ENCODE results near the gene RASGRP2.

RASGRP2 gene

DNA sequence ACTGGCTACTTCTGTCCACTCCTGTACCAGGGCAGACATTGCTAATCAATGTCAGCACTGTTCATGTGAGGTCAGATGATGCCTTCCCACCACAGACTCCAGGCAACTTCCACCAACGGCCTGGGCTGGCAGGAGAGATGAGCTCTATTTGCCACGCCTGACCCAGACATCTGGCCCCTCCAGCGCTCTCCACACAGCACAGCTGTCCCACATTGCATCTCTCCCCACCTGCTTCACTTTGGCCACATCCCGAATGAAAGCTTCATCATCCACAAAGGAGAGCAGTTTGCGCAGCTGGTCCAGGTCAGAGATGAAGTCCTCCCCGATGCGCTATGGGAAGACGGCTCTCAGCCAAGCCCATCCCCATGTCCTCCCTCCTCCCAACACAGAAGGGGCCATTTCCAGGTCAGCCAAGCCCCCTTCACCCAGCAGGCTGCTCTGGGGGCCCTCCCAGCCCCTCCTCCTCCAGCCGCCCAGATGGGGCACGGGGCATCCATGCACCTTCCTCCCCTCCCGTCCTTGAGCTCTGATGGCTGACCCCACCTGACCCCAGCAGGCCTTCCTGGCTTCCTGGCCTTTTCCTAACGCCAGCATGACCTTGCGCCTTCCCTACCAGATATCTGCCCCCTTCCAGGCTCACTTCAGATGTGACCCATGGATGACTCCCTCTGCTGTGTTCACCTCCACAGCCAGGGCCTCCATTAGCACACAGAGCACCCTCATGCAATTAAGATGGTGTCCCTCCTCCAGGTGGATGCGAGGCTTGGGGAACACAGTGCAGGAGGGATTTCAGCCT, 8.4 kb upstream of the RASGRP2 start:
- Histone ChIP-seq H3K27me3 (ENCODE audit: control insufficient read depth, insufficient read depth, low read length) (no peaks in the 10 kb centered on the region), H3K4me2 (ENCODE audit: low read length) (no peak overlapping the region), H3K9me3 (replicated peaks; ENCODE audit: low read length) (no peaks in the 10 kb centered on the region), H3K36me3 (ENCODE audit: insufficient read depth, low read length) (no peaks in the 10 kb centered on the region), H3K9ac (ENCODE audit: low read depth, low read length) (no peak overlapping the region), H3K4me1 (ENCODE audit: control insufficient read depth, insufficient read depth, low read length) (no peaks in the 10 kb centered on the region), H3K4me3 (ENCODE audit: low read length) (no peak overlapping the region)

- no peaks in the 10 kb centered on the region for H3K4me1 ChIP-seq (ENCODE audit: control insufficient read depth, insufficient read depth, low read length)
- no peaks in the 10 kb centered on the region for H3K36me3 ChIP-seq (ENCODE audit: insufficient read depth, low read length)
- H3K4me2 ChIP-seq (ENCODE audit: low read length), result no peak overlapping the region
- H3K9ac ChIP-seq (ENCODE audit: low read depth, low read length), result no peak overlapping the region
- no peaks in the 10 kb centered on the region for H3K9me3 ChIP-seq (replicated peaks; ENCODE audit: low read length)
- H3K27me3 ChIP-seq (ENCODE audit: control insufficient read depth, insufficient read depth, low read length), result no peaks in the 10 kb centered on the region
- no peak overlapping the region for H3K4me3 ChIP-seq (ENCODE audit: low read length)
These were observed 7.6 kb upstream of the RASGRP2 start for GRCh38 chr11:64751580-64751979.

GRCh38 chr11:64751136-64751535, 7.2 kb upstream of the RASGRP2 start:
- H3K36me3 ChIP-seq (ENCODE audit: insufficient read depth, low read length), result no peaks in the 10 kb centered on the region
- H3K9me3 ChIP-seq (replicated peaks; ENCODE audit: low read length), result no peaks in the 10 kb centered on the region
- no peaks in the 10 kb centered on the region for H3K27me3 ChIP-seq (ENCODE audit: control insufficient read depth, insufficient read depth, low read length)
- no peak overlapping the region for H3K4me2 ChIP-seq (ENCODE audit: low read length)
- H3K4me1 ChIP-seq (ENCODE audit: control insufficient read depth, insufficient read depth, low read length), result no peaks in the 10 kb centered on the region
- H3K9ac ChIP-seq (ENCODE audit: low read depth, low read length), result no peak overlapping the region
- H3K4me3 ChIP-seq (ENCODE audit: low read length), result no peak overlapping the region

DNA sequence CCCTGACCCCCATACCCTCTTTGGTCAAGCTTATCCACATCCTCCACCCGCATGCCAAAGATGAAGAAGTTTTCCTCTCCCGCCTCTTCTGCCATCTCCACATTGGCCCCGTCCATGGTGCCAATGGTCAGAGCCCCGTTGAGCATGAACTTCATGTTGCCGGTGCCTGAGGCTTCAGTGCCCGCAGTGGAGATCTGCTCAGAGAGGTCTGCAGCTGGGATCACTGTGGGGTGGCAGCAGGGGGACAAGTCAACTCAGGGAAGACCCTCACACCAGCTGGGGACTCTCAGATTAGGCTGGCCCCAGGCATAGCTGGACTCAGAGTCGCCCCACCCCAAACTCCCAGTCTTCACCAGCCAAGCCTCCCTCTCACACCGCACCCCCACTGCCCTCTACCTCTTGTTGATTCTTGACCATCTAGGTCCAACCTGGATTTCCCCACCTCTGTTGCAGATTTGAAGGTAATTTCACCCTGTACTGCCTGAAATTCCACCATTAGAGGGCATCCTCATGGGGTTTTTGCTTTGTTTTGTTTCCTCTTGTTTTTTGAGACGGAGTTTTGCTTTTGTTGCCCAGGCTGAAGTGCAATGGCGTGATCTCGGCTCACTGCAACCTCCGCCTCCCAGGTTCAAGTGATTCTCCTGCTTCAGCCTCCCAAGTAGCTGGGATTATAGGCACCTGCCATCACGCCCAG, 6.6 kb upstream of the RASGRP2 start:
- Histone ChIP-seq H3K9me3 (replicated peaks; ENCODE audit: low read length) (no peaks in the 10 kb centered on the region), H3K4me2 (ENCODE audit: low read length) (no peak overlapping the region), H3K4me3 (ENCODE audit: low read length) (no peak overlapping the region), H3K36me3 (ENCODE audit: insufficient read depth, low read length) (no peaks in the 10 kb centered on the region), H3K27me3 (ENCODE audit: control insufficient read depth, insufficient read depth, low read length) (peaks cover 3% of the 10 kb centered on the region), H3K4me1 (ENCODE audit: control insufficient read depth, insufficient read depth, low read length) (peaks cover 4% of the 10 kb centered on the region), H3K9ac (ENCODE audit: low read depth, low read length) (no peak overlapping the region)

DNA sequence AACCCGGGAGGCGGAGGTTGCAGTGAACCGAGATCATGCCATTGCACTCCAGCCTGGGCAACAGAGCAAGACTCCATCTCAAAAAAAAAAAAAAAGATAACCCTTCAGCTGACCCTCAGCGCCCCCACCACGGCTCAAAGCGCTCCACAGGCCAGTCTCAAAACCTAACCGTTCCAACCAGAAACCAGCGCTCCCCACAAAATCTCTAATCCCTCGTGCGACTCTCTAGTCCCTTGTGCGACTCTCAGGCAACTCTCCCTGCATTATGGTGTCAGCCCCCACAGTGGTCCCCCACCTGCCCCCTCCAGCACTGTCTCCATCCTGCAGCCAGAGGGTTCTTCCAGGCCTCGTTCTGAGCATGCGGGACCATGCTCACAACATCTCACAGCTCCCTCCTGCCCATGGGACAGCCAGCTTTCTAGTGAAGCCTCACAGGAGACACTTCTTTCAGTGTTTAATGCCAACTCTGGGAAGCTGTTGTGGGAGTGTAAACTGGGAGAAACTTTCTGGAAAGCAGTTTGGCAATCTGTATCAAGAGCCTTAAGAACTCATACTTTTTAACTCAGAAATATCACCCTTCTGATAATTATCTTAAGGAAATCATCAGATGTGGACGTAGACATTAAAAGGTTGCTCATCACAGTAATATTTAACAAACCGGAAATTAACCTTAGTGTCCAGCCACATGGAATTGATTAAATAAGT, 4.2 kb upstream of the RASGRP2 start:
- Histone ChIP-seq H3K36me3 (ENCODE audit: insufficient read depth, low read length) (no peaks in the 10 kb centered on the region), H3K27me3 (ENCODE audit: control insufficient read depth, insufficient read depth, low read length) (peaks cover 20% of the 10 kb centered on the region), H3K4me1 (ENCODE audit: control insufficient read depth, insufficient read depth, low read length) (peaks cover 22% of the 10 kb centered on the region), H3K9ac (ENCODE audit: low read depth, low read length) (no peak overlapping the region), H3K4me3 (ENCODE audit: low read length) (no peak overlapping the region), H3K9me3 (replicated peaks; ENCODE audit: low read length) (no peaks in the 10 kb centered on the region), H3K4me2 (ENCODE audit: low read length) (no peak overlapping the region)

DNA sequence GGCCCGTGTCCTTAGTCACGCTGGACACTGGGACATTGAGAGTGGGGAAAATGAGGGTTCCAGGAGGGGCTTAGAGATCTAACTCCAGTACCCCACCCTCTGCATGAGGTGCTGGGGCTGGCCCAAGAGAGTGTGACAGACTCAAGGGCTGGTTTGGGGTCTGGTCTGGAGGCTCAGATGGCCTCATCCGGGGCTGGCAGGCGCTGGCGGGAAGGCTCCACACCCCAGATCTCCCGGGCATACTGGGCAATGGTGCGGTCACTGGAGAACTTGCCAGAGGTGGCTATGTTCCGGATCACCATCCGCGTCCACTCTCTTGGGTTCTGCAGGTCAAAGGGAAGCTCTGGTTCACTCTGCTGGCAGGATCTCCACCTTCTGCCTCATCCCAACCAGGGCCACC, 2.5 kb upstream of the RASGRP2 start:
- Histone ChIP-seq H3K4me3 (ENCODE audit: low read length) (no peak overlapping the region), H3K9ac (ENCODE audit: low read depth, low read length) (no peak overlapping the region), H3K36me3 (ENCODE audit: insufficient read depth, low read length) (no peaks in the 10 kb centered on the region), H3K9me3 (replicated peaks; ENCODE audit: low read length) (no peaks in the 10 kb centered on the region), H3K4me1 (ENCODE audit: control insufficient read depth, insufficient read depth, low read length) (peaks cover 31% of the 10 kb centered on the region), H3K4me2 (ENCODE audit: low read length) (no peak overlapping the region), H3K27me3 (ENCODE audit: control insufficient read depth, insufficient read depth, low read length) (peaks cover 33% of the 10 kb centered on the region)

DNA sequence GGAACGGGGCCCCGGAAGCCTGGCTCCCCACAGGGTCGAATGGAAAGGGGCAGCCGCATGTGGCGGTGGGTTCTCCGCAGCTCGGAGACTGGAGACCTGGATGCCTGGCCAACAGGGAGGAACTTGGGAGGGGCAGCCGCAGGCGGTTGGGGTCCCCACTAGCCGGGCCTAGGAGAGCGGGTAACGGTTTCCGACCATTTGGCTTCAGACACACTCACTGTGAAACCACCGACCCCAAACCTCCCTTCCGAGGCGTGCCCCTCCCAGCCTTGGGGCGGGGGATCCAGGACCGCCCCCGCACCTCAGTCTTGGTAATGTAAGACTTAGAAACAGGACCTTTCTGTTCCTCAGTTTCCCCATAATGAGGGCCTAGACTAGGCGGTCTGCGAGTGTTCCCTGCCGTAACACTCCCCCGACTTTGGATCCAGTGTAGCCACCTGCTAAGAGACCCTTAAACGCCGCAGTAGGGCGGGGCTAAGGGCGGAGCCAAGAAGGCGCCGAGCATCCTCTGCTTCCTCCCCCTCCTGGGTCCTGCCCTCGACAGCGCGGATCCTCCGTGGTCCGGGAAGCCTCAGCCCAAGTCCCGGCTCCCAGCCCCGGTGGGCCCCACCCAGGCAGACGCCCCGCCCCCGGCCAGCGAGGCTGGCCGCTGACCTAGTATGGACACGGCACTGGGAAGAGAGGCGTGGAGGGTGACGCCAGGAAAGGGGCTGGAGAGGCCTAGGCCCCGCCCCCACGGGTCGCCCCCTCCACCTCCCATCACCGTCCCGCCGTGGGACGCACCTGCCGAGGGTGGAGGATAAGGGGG, 1.8 kb upstream of the RASGRP2 start:
- Histone ChIP-seq H3K9me3 (replicated peaks; ENCODE audit: low read length) (no peaks in the 10 kb centered on the region), H3K9ac (ENCODE audit: low read depth, low read length) (no peak overlapping the region), H3K4me2 (ENCODE audit: low read length) (peak overlapping the region; percentile 74), H3K36me3 (ENCODE audit: insufficient read depth, low read length) (no peaks in the 10 kb centered on the region), H3K4me1 (ENCODE audit: control insufficient read depth, insufficient read depth, low read length) (peaks cover 31% of the 10 kb centered on the region), H3K4me3 (ENCODE audit: low read length) (peak overlapping the region; percentile 32), H3K27me3 (ENCODE audit: control insufficient read depth, insufficient read depth, low read length) (peaks cover 35% of the 10 kb centered on the region)

- H3K4me2 ChIP-seq (ENCODE audit: low read length), result peak overlapping the region; percentile 74
- peaks cover 40% of the 10 kb centered on the region for H3K27me3 ChIP-seq (ENCODE audit: control insufficient read depth, insufficient read depth, low read length)
- no peaks in the 10 kb centered on the region for H3K36me3 ChIP-seq (ENCODE audit: insufficient read depth, low read length)
- no peaks in the 10 kb centered on the region for H3K9me3 ChIP-seq (replicated peaks; ENCODE audit: low read length)
- H3K4me3 ChIP-seq (ENCODE audit: low read length), result peak overlapping the region; percentile 32
- H3K4me1 ChIP-seq (ENCODE audit: control insufficient read depth, insufficient read depth, low read length), result peaks cover 31% of the 10 kb centered on the region
- no peak overlapping the region for H3K9ac ChIP-seq (ENCODE audit: low read depth, low read length)
These were observed 1.2 kb upstream of the RASGRP2 start for GRCh38 chr11:64745189-64745520.

GRCh38 chr11:64744544-64745188, 724 bp upstream of the RASGRP2 start:
- H3K36me3 ChIP-seq (ENCODE audit: insufficient read depth, low read length), result no peaks in the 10 kb centered on the region
- peaks cover 43% of the 10 kb centered on the region for H3K27me3 ChIP-seq (ENCODE audit: control insufficient read depth, insufficient read depth, low read length)
- H3K9me3 ChIP-seq (replicated peaks; ENCODE audit: low read length), result no peaks in the 10 kb centered on the region
- H3K4me3 ChIP-seq (ENCODE audit: low read length), result peak overlapping the region; percentile 32
- peaks cover 31% of the 10 kb centered on the region for H3K4me1 ChIP-seq (ENCODE audit: control insufficient read depth, insufficient read depth, low read length)
- H3K4me2 ChIP-seq (ENCODE audit: low read length), result peak overlapping the region; percentile 74
- no peak overlapping the region for H3K9ac ChIP-seq (ENCODE audit: low read depth, low read length)

GRCh38 chr11:64742889-64743590, 902 bp downstream of the RASGRP2 start:
- peak overlapping the region; percentile 61 for H3K4me3 ChIP-seq (ENCODE audit: low read length)
- H3K27me3 ChIP-seq (ENCODE audit: control insufficient read depth, insufficient read depth, low read length), result peaks cover 46% of the 10 kb centered on the region
- no peaks in the 10 kb centered on the region for H3K9me3 ChIP-seq (replicated peaks; ENCODE audit: low read length)
- no peak overlapping the region for H3K9ac ChIP-seq (ENCODE audit: low read depth, low read length)
- H3K4me2 ChIP-seq (ENCODE audit: low read length), result peak overlapping the region; percentile 89
- no peaks in the 10 kb centered on the region for H3K36me3 ChIP-seq (ENCODE audit: insufficient read depth, low read length)
- H3K4me1 ChIP-seq (ENCODE audit: control insufficient read depth, insufficient read depth, low read length), result peaks cover 31% of the 10 kb centered on the region
